Transverse colon (tissue), 4 donors: Measurements from ENCODE around the gene PIRT. TPM values are rescaled to one million over a fixed set of nuclear protein-coding genes. Genes with fewer than 3 reads are reported as not detected.
"Not testable (repeated sequence)": the region's sequence is repeated elsewhere in the genome, so short reads cannot be mapped to it uniquely, and the experiment has no call there.

ENCODE experiments used
- DNase-seq: peaks from one replicate; pipeline ENCODE4 v3.0.0-alpha.2; 2019
- H3K27ac ChIP-seq, 4 donors: fragments of 200-600 bp; sonication (generic); 2 replicates each; pipeline ENCODE4 v1.5.1; 2016 to 2018; ENCODE audit warnings: inconsistent platforms in 4 of 4
- H3K27me3 ChIP-seq: fragments of 200-600 bp; sonication (generic); 2 replicates; pipeline ENCODE4 v1.5.1; 2017; ENCODE audit warnings: inconsistent platforms
- H3K36me3 ChIP-seq, 4 donors: fragments of 200-600 bp; sonication (generic); 2 replicates each; pipeline ENCODE4 v1.5.1; 2017 to 2019; ENCODE audit warnings: inconsistent platforms in 4 of 4
- H3K4me1 ChIP-seq, 4 donors: fragments of 200-600 bp; sonication (generic); 2 replicates each; pipeline ENCODE4 v1.5.1; 2017 to 2020; ENCODE audit warnings: inconsistent platforms in 4 of 4
- H3K4me3 ChIP-seq, 4 donors: fragments of 200-600 bp; sonication (generic); 1 replicate in 1 of 4; 2 replicates in 3 of 4; pipeline versions ENCODE4 v1.5.1 to v1.6.1; 2017 to 2019; ENCODE audit warnings: inconsistent platforms in 4 of 4
- H3K9me3 ChIP-seq, 2 donors: fragments of 200-600 bp; sonication (generic); 2 replicates each; pipeline ENCODE4 v1.5.1; 2017 to 2019; ENCODE audit warnings: inconsistent platforms in 2 of 2
- CTCF ChIP-seq, 5 experiments: fragments of 200-600 bp in 3 of 5; fragments of 450-650 bp in 2 of 5; sonication (generic) in 3 of 5; IDR thresholded peaks; 1 replicate in 2 of 5; 2 replicates in 3 of 5; pipeline ENCODE4 v1.5.1; 2016 to 2017; ENCODE audit warnings: antibody characterized with exemption in 5 of 5, inconsistent platforms in 3 of 5, mild to moderate bottlenecking in 2 of 5, moderate library complexity in 1 of 5
- EP300 ChIP-seq: sonication (generic); formaldehyde crosslinking; IDR thresholded peaks from one replicate; pipeline ENCODE4 v1.6.1; 2017; ENCODE audit warnings: antibody characterized with exemption, low read depth
- POLR2A ChIP-seq: fragments of 450-650 bp; IDR thresholded peaks from one replicate; pipeline ENCODE4 v1.6.1; 2016; ENCODE audit warnings: antibody characterized with exemption, mild to moderate bottlenecking, moderate library complexity
- POLR2AphosphoS5 ChIP-seq, 3 donors: sonication (generic); formaldehyde crosslinking; IDR thresholded peaks; one replicate each; pipeline ENCODE4 v1.6.1; 2016; ENCODE audit warnings: antibody characterized with exemption in 3 of 3
- WGBS, 2 donors: methylation state at CpG; one replicate each; pipeline ENCODE4 v1.1.5; 2018; ENCODE audit warnings: low coverage in 1 of 2; 5-methylcytosine and 5-hydroxymethylcytosine counted together
- in situ Hi-C, 4 donors: fragments of 200-750 bp; cut with MboI; loops; one replicate each; pipeline versions ENCODE4 v1.15.0 to v1.15.1; 2017; ENCODE audit warnings: low sequenced_read_pairs in 3 of 4, low pct_ligation_motif_present in 1 of 4, low pct_unique_long_range_greater_than_20kb in 1 of 4
- intact Hi-C: fragments of 100-400 bp; cut with DNase I; formaldehyde crosslinking; loops from one replicate; pipeline ENCODE4 v1.15.1; 2023; ENCODE audit warnings: low total_unique reads
- total RNA-seq, 4 donors: library from RNA; depleted of rRNA; stranded (reverse); fragments of >200 nt; gene quantifications; one replicate each; pipeline ENCODE4 v1.1.0, GENCODE V29; 2016

PIRT gene
- total RNA-seq, 4 donors from 2014 or later: 2.4 to 6.4 (median 2.5) TPM; not detected in 1

DNA sequence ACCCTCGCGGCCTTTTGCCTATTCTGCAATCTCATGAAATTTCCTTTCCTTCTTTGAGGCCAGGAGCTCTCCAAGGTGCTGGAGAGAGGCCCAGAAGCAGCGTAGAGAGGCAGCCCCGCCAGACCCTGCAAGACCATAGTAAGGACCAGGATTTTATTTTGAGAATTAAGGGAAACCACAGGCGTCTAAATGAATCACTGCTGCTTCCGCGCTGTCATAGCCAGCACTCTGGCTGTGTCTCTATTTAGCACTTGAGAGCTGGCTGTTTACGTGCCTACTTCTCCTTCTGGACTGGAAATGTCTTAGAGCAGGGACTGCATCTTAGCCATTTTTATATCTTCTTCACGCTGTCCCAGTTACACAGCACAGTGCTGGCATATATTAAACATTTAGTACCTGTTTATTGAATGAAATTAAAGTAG is 37.6 kb upstream of the PIRT start:
- Histone ChIP-seq H3K9me3 (no peaks in the 10 kb centered on the region), H3K4me1 (peaks cover 0 to 3% (median 0%) of the 10 kb centered on the region in 4 donors), H3K27ac (no peak overlapping the region), H3K27me3 (peaks cover 2% of the 10 kb centered on the region), H3K36me3 (no peaks in the 10 kb centered on the region), H3K4me3 (no peak overlapping the region)
- intact Hi-C loops (loop anchor here (10.0 kb wide), 2 partner anchors 269 to 769 kb away; no protein-coding TSS in a partner anchor), in situ Hi-C loops (loop anchor here (10.0 to 25.0 kb wide), 5 partner anchors 269 to 1059 kb away; no protein-coding TSS in a partner anchor)
- WGBS, 2 donors: 39 to 43% methylated on average over 4 to 9 of the region's 9 CpGs
- TF ChIP-seq POLR2A (no peak), EP300 (no peak), CTCF (IDR thresholded peaks at IDR 0.05) (no peak), POLR2AphosphoS5 (IDR thresholded peaks at IDR 0.05) (no peak)
- no peak for DNase-seq

- no peak overlapping the region for H3K27ac ChIP-seq
- no peak overlapping the region for H3K4me3 ChIP-seq
- no peaks in the 10 kb centered on the region for H3K9me3 ChIP-seq
- no peak for TF ChIP-seq EP300
- TF ChIP-seq CTCF (IDR thresholded peaks at IDR 0.05): no peak
- TF ChIP-seq POLR2AphosphoS5 (IDR thresholded peaks at IDR 0.05): no peak
- TF ChIP-seq POLR2A: no peak
- no peaks in the 10 kb centered on the region for H3K4me1 ChIP-seq
- no peaks in the 10 kb centered on the region for H3K27me3 ChIP-seq
- intact Hi-C loops: loop anchor here (10.0 kb wide), 2 partner anchors 273 to 773 kb away; no protein-coding TSS in a partner anchor
- peak; percentile 55 for DNase-seq
- WGBS, 2 donors: 36% methylated on average over 5 of the region's 5 CpGs
- no peaks in the 10 kb centered on the region for H3K36me3 ChIP-seq
- in situ Hi-C loops: loop anchor here (10.0 kb wide), 3 partner anchors 273 to 1063 kb away; no protein-coding TSS in a partner anchor
These were observed 34.0 kb upstream of the PIRT start for GRCh38 chr17:10871914-10872313.

- no peak for DNase-seq
- no peak overlapping the region for H3K4me3 ChIP-seq
- TF ChIP-seq POLR2AphosphoS5 (IDR thresholded peaks at IDR 0.05) (no peak), POLR2A (no peak), CTCF (IDR thresholded peaks at IDR 0.05) (no peak), EP300 (no peak)
- H3K36me3 ChIP-seq: no peaks in the 10 kb centered on the region
- in situ Hi-C loops (loop anchor here (10.0 kb wide), 3 partner anchors 274 to 1064 kb away; no protein-coding TSS in a partner anchor), intact Hi-C loops (loop anchor here (10.0 kb wide), 2 partner anchors 274 to 774 kb away; no protein-coding TSS in a partner anchor)
- H3K9me3 ChIP-seq: no peaks in the 10 kb centered on the region
- WGBS, 2 donors: 91 to 100% methylated on average over 4 to 8 of the region's 8 CpGs
- H3K27ac ChIP-seq: no peak overlapping the region
- H3K4me1 ChIP-seq: no peaks in the 10 kb centered on the region
- no peaks in the 10 kb centered on the region for H3K27me3 ChIP-seq
These were observed 32.6 kb upstream of the PIRT start for GRCh38 chr17:10870336-10871050.

- WGBS, 2 donors: 83 to 87% methylated on average over 2 of the region's 2 CpGs
- H3K9me3 ChIP-seq, in situ Hi-C loops, DNase-seq, H3K27ac ChIP-seq, H3K36me3 ChIP-seq, intact Hi-C loops, H3K27me3 ChIP-seq, H3K4me1 ChIP-seq, H3K4me3 ChIP-seq: not testable (repeated sequence)
These were observed 30.9 kb upstream of the PIRT start for GRCh38 chr17:10868744-10869143.
